H1 (cell line): ENCODE measurements around the gene ALKBH7. TPM values are rescaled to one million over a fixed set of nuclear protein-coding genes. Genes with fewer than 3 reads are reported as not detected.

Source experiments
- CTCF ChIA-PET: fragments of 300-600 bp; sonication (Branson Sonifier 250); formaldehyde crosslinking; loops from one replicate; lab custom pipeline; 2021; ENCODE audit not compliant: partially characterized antibody; lab: Charles Lee
- POLR2A ChIA-PET: fragments of 300-600 bp; sonication (Branson Sonifier 250); formaldehyde crosslinking; loops from one replicate; lab custom pipeline; 2021; ENCODE audit warnings: inconsistent platforms; ENCODE audit not compliant: partially characterized antibody; lab: Charles Lee
- DNase-seq, 2 experiments: peaks; one replicate each; pipeline versions ENCODE4 v3.0.0 to v3.0.0-alpha.2; 2010 to 2022; ENCODE audit warnings: low spot score in 2 of 2, low read depth in 1 of 2, mixed read lengths in 1 of 2
- FAIRE-seq: peaks from 2 replicates; lab custom pipeline; 2011; peaks lifted over from hg19 to GRCh38; lab: Jason Lieb, UNC
- H2AFZ ChIP-seq: 2 replicates; pipeline ENCODE4 v1.8.1; 2012; ENCODE audit warnings: low read length, inconsistent platforms
- H2AK5ac ChIP-seq: 2 replicates; pipeline ENCODE4 v1.6.1; 2013; ENCODE audit warnings: low read depth, low read length
- H2BK120ac ChIP-seq: replicated peaks from 2 replicates; pipeline ENCODE3; 2013; ENCODE audit warnings: low read depth, low read length, inconsistent platforms
- H2BK12ac ChIP-seq: 2 replicates; pipeline ENCODE4 v1.6.1; 2013; ENCODE audit warnings: low read depth, low read length
- H2BK15ac ChIP-seq: 2 replicates; pipeline ENCODE4 v1.6.1; 2013; ENCODE audit warnings: low read length
- H2BK20ac ChIP-seq: 2 replicates; pipeline ENCODE4 v1.6.1; 2013; ENCODE audit warnings: low read length
- H2BK5ac ChIP-seq: 2 replicates; pipeline ENCODE4 v1.6.1; 2013; ENCODE audit warnings: low read depth, low read length
- H3K14ac ChIP-seq: 2 replicates; pipeline ENCODE4 v1.6.1; 2013; ENCODE audit warnings: inconsistent platforms; ENCODE audit not compliant: insufficient read length
- H3K18ac ChIP-seq: 2 replicates; pipeline ENCODE4 v1.6.1; 2013; ENCODE audit warnings: low read length; ENCODE audit errors: extremely low read depth
- H3K23ac ChIP-seq: 2 replicates; pipeline ENCODE4 v1.6.1; 2013; ENCODE audit warnings: inconsistent platforms; ENCODE audit not compliant: insufficient read length
- H3K23me2 ChIP-seq: 2 replicates; pipeline ENCODE4 v1.6.1; 2013; ENCODE audit warnings: low read depth, low read length
- H3K27ac ChIP-seq: 2 replicates; pipeline ENCODE4 v1.6.1; 2011; ENCODE audit warnings: low read depth, low read length, inconsistent platforms
- H3K27me3 ChIP-seq, 4 experiments: replicated peaks in 1 of 4; 1 replicate in 1 of 4; 2 replicates in 3 of 4; pipeline versions ENCODE4 v1.6.1 to v1.8.1; 2011 to 2013; ENCODE audit warnings: low read length in 3 of 4, mild to moderate bottlenecking in 3 of 4, inconsistent platforms in 2 of 4, mixed read lengths in 2 of 4, moderate library complexity in 1 of 4; ENCODE audit not compliant: control insufficient read depth in 3 of 4, insufficient read depth in 3 of 4; ENCODE audit errors: extremely low read depth in 1 of 4
- H3K36me3 ChIP-seq, 4 experiments: 2 replicates each; pipeline versions ENCODE4 v1.6.1 to v1.8.1; 2011 to 2013; ENCODE audit warnings: mild to moderate bottlenecking in 4 of 4, low read length in 3 of 4, moderate library complexity in 2 of 4, control low read depth in 1 of 4, inconsistent platforms in 1 of 4; ENCODE audit not compliant: insufficient read depth in 4 of 4, control insufficient read depth in 2 of 4
- H3K4ac ChIP-seq: replicated peaks from 2 replicates; pipeline ENCODE3; 2013; ENCODE audit warnings: low read length, low read depth, mixed read lengths, inconsistent platforms; ENCODE audit not compliant: insufficient read length
- H3K4me1 ChIP-seq, 4 experiments: replicated peaks in 1 of 4; 1 replicate in 1 of 4; 2 replicates in 3 of 4; pipeline versions ENCODE4 v1.6.1 to v1.8.1; 2011 to 2013; ENCODE audit warnings: low read length in 3 of 4, inconsistent platforms in 2 of 4, mixed read lengths in 1 of 4; ENCODE audit not compliant: insufficient read depth in 4 of 4, control insufficient read depth in 3 of 4
- H3K4me2 ChIP-seq, 2 experiments: 2 replicates each; pipeline versions ENCODE4 v1.6.1 to v1.8.1; 2011 to 2013; ENCODE audit warnings: low read depth in 2 of 2, low read length in 2 of 2, control low read depth in 1 of 2, inconsistent platforms in 1 of 2, mild to moderate bottlenecking in 1 of 2; ENCODE audit not compliant: insufficient read depth in 1 of 2
- H3K4me3 ChIP-seq, 4 experiments: fragments of 200-600, 300-600 bp in 1 of 4; sonication (generic), shearing (Covaris generic), sonication (Bioruptor Twin) in 1 of 4; 2 replicates each; pipeline versions ENCODE4 v1.5.1 to v1.8.1; 2011 to 2016; ENCODE audit warnings: low read length in 4 of 4, low read depth in 3 of 4, control low read depth in 2 of 4, inconsistent platforms in 2 of 4, mild to moderate bottlenecking in 2 of 4, mixed read lengths in 1 of 4, moderate library complexity in 1 of 4; ENCODE audit not compliant: insufficient read depth in 2 of 4; ENCODE audit errors: extremely low read depth in 1 of 4
- H3K56ac ChIP-seq: replicated peaks from 2 replicates; pipeline ENCODE3; 2013; ENCODE audit warnings: low read depth, mild to moderate bottlenecking, mixed read lengths, low read length, inconsistent platforms; ENCODE audit not compliant: insufficient read length
- H3K79me1 ChIP-seq: 2 replicates; pipeline ENCODE4 v1.6.1; 2013; ENCODE audit warnings: low read depth, low read length, control low read depth
- H3K79me2 ChIP-seq, 2 experiments: 2 replicates each; pipeline versions ENCODE4 v1.6.1 to v1.8.1; 2012 to 2013; ENCODE audit warnings: low read length in 2 of 2, mild to moderate bottlenecking in 2 of 2, inconsistent platforms in 1 of 2; ENCODE audit not compliant: insufficient read depth in 2 of 2, control insufficient read depth in 1 of 2
- H3K9ac ChIP-seq, 4 experiments: replicated peaks in 1 of 4; 1 replicate in 1 of 4; 2 replicates in 3 of 4; pipeline versions ENCODE4 v1.6.1 to v1.8.1; 2011 to 2013; ENCODE audit warnings: low read depth in 3 of 4, low read length in 3 of 4, control low read depth in 2 of 4, mild to moderate bottlenecking in 2 of 4, moderate library complexity in 2 of 4, inconsistent platforms in 1 of 4; ENCODE audit errors: extremely low read depth in 1 of 4
- H3K9me3 ChIP-seq, 2 experiments: 2 replicates each; pipeline versions ENCODE4 v1.6.1 to v1.8.1; 2012 to 2013; ENCODE audit warnings: mild to moderate bottlenecking in 2 of 2, moderate library complexity in 2 of 2, control low read depth in 1 of 2, inconsistent platforms in 1 of 2, low read depth in 1 of 2, low read length in 1 of 2, mixed read lengths in 1 of 2; ENCODE audit not compliant: insufficient read depth in 2 of 2
- H4K20me1 ChIP-seq, 2 experiments: replicated peaks in 1 of 2; 2 replicates each; pipeline versions ENCODE3 to v1.8.1; 2011 to 2013; ENCODE audit warnings: inconsistent platforms in 2 of 2, low read length in 2 of 2, mild to moderate bottlenecking in 1 of 2; ENCODE audit not compliant: insufficient read depth in 2 of 2, control insufficient read depth in 1 of 2
- H4K5ac ChIP-seq: 2 replicates; pipeline ENCODE4 v1.6.1; 2013; ENCODE audit warnings: low read length, low read depth, mixed read lengths, inconsistent platforms; ENCODE audit not compliant: insufficient read length
- H4K8ac ChIP-seq: 2 replicates; pipeline ENCODE4 v1.8.0; 2013; ENCODE audit warnings: mild to moderate bottlenecking, moderate library complexity, low read length, inconsistent platforms; ENCODE audit not compliant: insufficient read depth; ENCODE audit errors: extremely low read depth
- H4K91ac ChIP-seq: replicated peaks from 2 replicates; pipeline ENCODE3; 2013; ENCODE audit warnings: low read length, mixed read lengths, inconsistent platforms; ENCODE audit not compliant: insufficient read length
- ASH2L ChIP-seq: fragments of 200-600, 300-600 bp; sonication (generic); IDR thresholded peaks from one replicate; pipeline ENCODE4 v1.7.1; 2017; ENCODE audit warnings: low read length
- BCL11A ChIP-seq, 2 experiments: IDR thresholded peaks; one replicate each; pipeline ENCODE4 v1.6.1; 2011; ENCODE audit warnings: low read depth in 2 of 2, low read length in 2 of 2, mild to moderate bottlenecking in 2 of 2
- BRCA1 ChIP-seq: IDR thresholded peaks from 2 replicates; pipeline ENCODE4 v1.6.1; 2012; ENCODE audit warnings: low read depth, low read length, improper control_type of control experiment
- HDAC6 ChIP-seq: IDR thresholded peaks from one replicate; pipeline ENCODE4 v1.7.1; 2012; ENCODE audit warnings: low read depth, mild to moderate bottlenecking, inconsistent platforms, low read length, moderate library complexity
- POU5F1 ChIP-seq: IDR thresholded peaks from 2 replicates; pipeline ENCODE4 v1.6.1; 2011; ENCODE audit warnings: low read depth, mild to moderate bottlenecking, low read length, moderate library complexity
- RAD21 ChIP-seq, 2 experiments: IDR thresholded peaks in 1 of 2; conservative IDR thresholded peaks in 1 of 2; 2 replicates each; pipeline ENCODE4 v1.6.1; 2011; ENCODE audit warnings: low read depth in 2 of 2, low read length in 2 of 2, improper control_type of control experiment in 1 of 2, inconsistent platforms in 1 of 2, mild to moderate bottlenecking in 1 of 2, moderate library complexity in 1 of 2
- RFX5 ChIP-seq: IDR thresholded peaks from 2 replicates; pipeline ENCODE4 v1.6.1; 2011; ENCODE audit warnings: low read depth, low read length, improper control_type of control experiment, borderline replicate concordance
- SIRT6 ChIP-seq: IDR thresholded peaks from one replicate; pipeline ENCODE4 v1.7.1; 2012; ENCODE audit warnings: low read length, inconsistent platforms
- SIX5 ChIP-seq: IDR thresholded peaks from 2 replicates; pipeline ENCODE4 v1.6.1; 2011; ENCODE audit warnings: mild to moderate bottlenecking, low read depth, low read length
- SRF ChIP-seq: IDR thresholded peaks from 2 replicates; pipeline ENCODE4 v1.6.1; 2011; ENCODE audit warnings: mild to moderate bottlenecking, low read depth, low read length, moderate library complexity
- TCF12 ChIP-seq: IDR thresholded peaks from 2 replicates; pipeline ENCODE4 v1.6.1; 2011; ENCODE audit warnings: low read depth, mild to moderate bottlenecking, low read length
- YY1 ChIP-seq: IDR thresholded peaks from 2 replicates; pipeline ENCODE4 v1.6.1; 2011; ENCODE audit warnings: low read depth, mild to moderate bottlenecking, low read length
- WGBS, 2 experiments: shearing (Covaris generic) in 1 of 2; methylation state at CpG; one replicate each; pipeline versions ENCODE4 v1.1.6 to v1.1.7; 2013 to 2015; ENCODE audit warnings: low lambda C conversion rate in 2 of 2, mixed read lengths in 2 of 2, inconsistent platforms in 1 of 2, low coverage in 1 of 2, missing lambda C conversion rate in 1 of 2; ENCODE audit not compliant: insufficient replicate concordance in 2 of 2, insufficient coverage in 1 of 2, insufficient read length in 1 of 2; ENCODE audit errors: extremely low coverage in 1 of 2, missing lambda C conversion rate in 1 of 2; 5-methylcytosine and 5-hydroxymethylcytosine counted together
- polyA plus RNA-seq, 7 experiments: library from polyadenylated mRNA; depleted of rRNA in 3 of 7; stranded (reverse) in 5 of 7; unstranded in 2 of 7; fragments of >200 nt in 5 of 7; fragments of 200-250 nt in 2 of 7; gene quantifications; 1 replicate in 5 of 7; 2 replicates in 1 of 7; 4 replicates in 1 of 7; pipeline versions ENCODE4 v1.2.1 to v1.2.3, GENCODE V29; 2011 to 2013; ENCODE audit warnings: missing spikeins in 2 of 7, mixed read lengths in 2 of 7
- total RNA-seq: library from RNA; stranded (reverse); fragmentation: NEBNext Ultra II Directional; extraction: Animal tissue kit (Norgen Biotek cat#: 25700); gene quantifications from 2 replicates; pipeline ENCODE4 v1.2.1, GENCODE V29; 2021
- TF ChIP-seq, protein P1 (sequence below): IDR thresholded peaks from 2 replicates; pipeline ENCODE4 v1.6.1; 2011; ENCODE audit warnings: low read length, improper control_type of control experiment

The ALKBH7 gene
- total and polyA plus RNA-seq, 2 of the 8 experiments (the other 6 are each of a cell fraction or from before 2014, with no cell fraction given): 66.3 to 100 TPM

DNA sequence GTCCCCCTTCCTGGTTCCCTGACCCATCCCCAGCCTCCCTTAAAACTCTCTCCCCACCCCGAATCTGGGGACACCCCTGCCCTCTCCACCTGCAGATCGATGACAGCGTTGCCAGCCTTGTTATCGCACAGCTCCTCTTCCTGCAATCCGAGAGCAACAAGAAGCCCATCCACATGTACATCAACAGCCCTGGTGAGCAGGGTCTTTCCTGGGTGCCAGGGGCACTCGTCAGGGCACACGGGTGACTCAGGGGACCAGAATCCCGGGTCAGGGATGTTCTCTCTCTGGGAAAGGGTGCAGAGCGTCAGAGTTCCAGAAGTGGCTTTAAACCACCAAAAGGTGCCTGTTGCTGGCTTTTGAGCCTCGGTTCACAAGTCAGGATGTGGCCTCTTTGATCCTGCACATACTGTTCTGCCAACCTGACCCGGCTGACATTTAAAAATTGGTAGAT lies 10.2 kb upstream of the ALKBH7 start:
- Histone ChIP-seq H3K18ac (no peak overlapping the region), H2BK15ac (no peak overlapping the region), H2AK5ac (no peak overlapping the region), H3K9ac (peak overlapping the region in 2 of 4 experiments; percentile 49 to 55; a peak in 5 of 7 replicates), H3K79me2 (peaks cover 0 to 6% of the 10 kb centered on the region in 2 experiments; a peak in 2 of 4 replicates), H3K4me3 (peak overlapping the region; percentile 63 to 92 (median 68)), H3K56ac (peak overlapping the region; percentile 39), H4K8ac (no peak overlapping the region), H3K4ac (no peak overlapping the region), H3K27me3 (no peaks in the 10 kb centered on the region), H4K5ac (no peak overlapping the region), H4K91ac (no peak overlapping the region), H2BK5ac (no peak overlapping the region), H2BK120ac (no peak overlapping the region), H2AFZ (no peak overlapping the region), H3K27ac (no peak overlapping the region), H2BK12ac (0 out of 2 replicates have a peak overlapping the region, but pooled peaks have one; percentile 9), H3K4me2 (peak overlapping the region; percentile 89 to 94), H3K4me1 (peaks cover 0 to 2% (median 1%) of the 10 kb centered on the region in 4 experiments; a peak in 2 of 7 replicates), H4K20me1 (peaks cover 0 to 1% of the 10 kb centered on the region in 2 experiments), H3K79me1 (peaks cover 4% of the 10 kb centered on the region), H3K23me2 (peaks cover 5% of the 10 kb centered on the region; the same call in 1 of the 2 replicates), H3K36me3 (peaks cover 5 to 25% (median 11%) of the 10 kb centered on the region in 4 experiments; a peak in 6 of 8 replicates), H3K9me3 (no peaks in the 10 kb centered on the region), H3K14ac (no peak overlapping the region), H3K23ac (no peak overlapping the region), H2BK20ac (no peak overlapping the region)
- CTCF ChIA-PET: interaction anchor here (0.6 to 1.5 kb wide), 3 partner anchors 18 to 144 kb away, joined by 3 to 7 read pairs (median 4); no protein-coding TSS in a partner anchor
- no peak for FAIRE-seq
- 69% methylated on average over 11 of the region's 11 CpGs; no CpG with 5 or more reads in 1 of the 2 experiments for WGBS, 2 experiments
- no peak for DNase-seq
- POLR2A ChIA-PET: interaction anchor here (1.2 to 1.9 kb wide), 2 partner anchors 10 to 416 kb away, joined by 3 to 10 read pairs; partner anchors contain the start of gene ALKBH7
- no peak for TF ChIP-seq RAD21 (IDR thresholded peaks at IDR 0.05 in 1 of 2, conservative IDR thresholded peaks at IDR 0.05 in 1 of 2; ENCODE audit: low read depth in 2 of 2, low read length in 2 of 2)
- TF ChIP-seq BRCA1: no peak
- TF ChIP-seq ASH2L: no peak
- no peak for TF ChIP-seq SRF
- TF ChIP-seq SIRT6: no peak
- TF ChIP-seq TCF12: no peak
- no peak for TF ChIP-seq POU5F1
- TF ChIP-seq SIX5: no peak
- TF ChIP-seq, protein P1, sequence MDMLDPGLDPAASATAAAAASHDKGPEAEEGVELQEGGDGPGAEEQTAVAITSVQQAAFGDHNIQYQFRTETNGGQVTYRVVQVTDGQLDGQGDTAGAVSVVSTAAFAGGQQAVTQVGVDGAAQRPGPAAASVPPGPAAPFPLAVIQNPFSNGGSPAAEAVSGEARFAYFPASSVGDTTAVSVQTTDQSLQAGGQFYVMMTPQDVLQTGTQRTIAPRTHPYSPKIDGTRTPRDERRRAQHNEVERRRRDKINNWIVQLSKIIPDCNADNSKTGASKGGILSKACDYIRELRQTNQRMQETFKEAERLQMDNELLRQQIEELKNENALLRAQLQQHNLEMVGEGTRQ: no peak
- no peak for TF ChIP-seq RFX5
- TF ChIP-seq BCL11A (IDR thresholded peaks at IDR 0.05; ENCODE audit: low read depth in 2 of 2, low read length in 2 of 2): no peak
- TF ChIP-seq YY1: no peak
- no peak for TF ChIP-seq HDAC6
